NCI-H526 (cell line): Measurements from ENCODE around the gene LRP8.
A peak's percentile ranks its signal among the peaks of the same experiment; 100 is the strongest.

Experiments used
- DNase-seq, 2 experiments: peaks; one replicate each; lab custom pipeline; 2025; lab: John Stamatoyannopoulos, UW

LRP8 gene

GRCh38 chr1:53339736-53340635 lies 12.1 kb upstream of the LRP8 start:
- no peak for DNase-seq

- DNase-seq: no peak
These were observed 10.6 kb upstream of the LRP8 start for GRCh38 chr1:53338423-53338822.

- DNase-seq: no peak
These were observed 9.6 kb upstream of the LRP8 start for GRCh38 chr1:53337499-53337898.

GRCh38 chr1:53336146-53336545 lies 8.3 kb upstream of the LRP8 start:
- DNase-seq: no peak

- no peak for DNase-seq
These were observed 7.8 kb upstream of the LRP8 start for GRCh38 chr1:53335661-53336060.

GRCh38 chr1:53334781-53335180 lies 6.9 kb upstream of the LRP8 start:
- DNase-seq: no peak

- DNase-seq: no peak
These were observed 6.4 kb upstream of the LRP8 start for GRCh38 chr1:53334312-53334711.

GRCh38 chr1:53332833-53333232 lies 5.0 kb upstream of the LRP8 start:
- DNase-seq: no peak

GRCh38 chr1:53332186-53332564 lies 4.3 kb upstream of the LRP8 start:
- DNase-seq: no peak

GRCh38 chr1:53331446-53332185 lies 3.7 kb upstream of the LRP8 start:
- no peak for DNase-seq

GRCh38 chr1:53330819-53331218 lies 2.9 kb upstream of the LRP8 start:
- no peak for DNase-seq

GRCh38 chr1:53328541-53329499 lies 950 bp upstream of the LRP8 start:
- DNase-seq: peak in 1 of 2 experiments; percentile 53

GRCh38 chr1:53327182-53327913 lies 522 bp downstream of the LRP8 start:
- DNase-seq: peak; percentile 11 to 72

- peak in 1 of 2 experiments; percentile 82 for DNase-seq
These were observed 1.2 kb downstream of the LRP8 start for GRCh38 chr1:53326598-53327181.

- DNase-seq: peak; percentile 82 to 95
These were observed 1.7 kb downstream of the LRP8 start for GRCh38 chr1:53326088-53326597.

- no peak for DNase-seq
These were observed 2.4 kb downstream of the LRP8 start for GRCh38 chr1:53325326-53326087.

GRCh38 chr1:53324728-53325297 lies 3.1 kb downstream of the LRP8 start:
- DNase-seq: no peak

- no peak for DNase-seq
These were observed 3.5 kb downstream of the LRP8 start for GRCh38 chr1:53324321-53324720.

- DNase-seq: no peak
These were observed 4.6 kb downstream of the LRP8 start for GRCh38 chr1:53323316-53323715.
